ENCODE data around the gene TBC1D9. TPM values are rescaled to one million over a fixed set of nuclear protein-coding genes. Genes with fewer than 3 reads are reported as not detected.

Gene TBC1D9
- total RNA-seq, 1 experiment from 2014 or later = 9.5 TPM

DNA sequence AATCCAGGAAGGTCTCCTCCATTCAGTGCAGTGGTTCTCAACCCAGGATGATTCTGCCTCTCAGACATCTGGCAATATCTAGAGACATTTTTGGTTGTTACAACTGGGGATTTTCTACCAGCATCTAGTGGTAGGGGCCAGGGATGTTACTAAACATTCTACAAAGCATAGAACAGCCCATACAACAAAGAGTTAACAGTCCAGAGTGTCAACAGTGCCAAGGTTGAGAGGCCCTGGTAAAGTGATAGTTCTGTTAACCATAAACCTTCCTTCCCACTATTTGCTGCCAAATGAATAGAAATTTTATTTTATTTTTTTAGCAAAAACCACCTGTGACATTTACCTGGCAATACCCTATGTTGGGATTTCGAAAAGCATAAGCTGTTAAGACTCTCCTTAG is 94.6 kb downstream of the TBC1D9 start:
- H3K4me3 ChIP-seq (replicated peaks in 1 of 2; ENCODE audit: low read depth in 1 of 2, low read length in 2 of 2) = no peak overlapping the region
- no TSS peak for BruUV-seq (replicated peaks)
- POLR2A ChIA-PET = no interaction called here
- DNase-seq (ENCODE audit: low read depth, low spot score) (no peak), ATAC-seq (no peak)
- H3K27ac ChIP-seq (ENCODE audit: low read depth, low read length) = no peak overlapping the region
- H3K36me3 ChIP-seq (ENCODE audit: control insufficient read depth in 1 of 2, insufficient read depth in 2 of 2, low read length in 2 of 2) = no peaks in the 10 kb centered on the region; a peak in 1 of 4 replicates
- H3K9ac ChIP-seq (ENCODE audit: low read length) = no peak overlapping the region
- H3K79me2 ChIP-seq (ENCODE audit: insufficient read depth, low read length) = no peaks in the 10 kb centered on the region
- TF ChIP-seq RAD21 (IDR thresholded peaks at IDR 0.05; ENCODE audit: low read depth) (no peak), YY1 (IDR thresholded peaks at IDR 0.05; ENCODE audit: extremely low read depth, insufficient replicate concordance, low read depth, low read length) (no peak), POLR2A (IDR thresholded peaks at IDR 0.05; ENCODE audit: borderline replicate concordance, extremely low read depth, insufficient read depth, insufficient read length) (no peak), EZH2phosphoT487 (IDR thresholded peaks at IDR 0.05; ENCODE audit: borderline replicate concordance) (no peak), ZNF274 (IDR thresholded peaks at IDR 0.05; ENCODE audit: low read depth, low read length) (no peak)
- RAD21 ChIA-PET (ENCODE audit: low non-redundant PET in 1 of 2, low total read pairs in 2 of 2, uncharacterized antibody in 2 of 2, unreplicated experiment in 2 of 2) = no interaction called here
- no peaks in the 10 kb centered on the region for H3K27me3 ChIP-seq (ENCODE audit: insufficient read depth, low read length)
- H3K4me1 ChIP-seq (ENCODE audit: control insufficient read depth in 1 of 2, insufficient read depth in 2 of 2, low read length in 2 of 2) = no peaks in the 10 kb centered on the region
- H2AFZ ChIP-seq (ENCODE audit: low read depth, low read length, poor library complexity, severe bottlenecking) = no peak overlapping the region
- CTCF ChIA-PET = interaction anchor here (0.8 kb wide), 1 partner anchor 52 kb away, joined by 3 read pairs; no protein-coding TSS in a partner anchor
- H3K4me2 ChIP-seq (ENCODE audit: low read length) = no peak overlapping the region
- H3K9me2 ChIP-seq (ENCODE audit: insufficient read depth) = no peaks in the 10 kb centered on the region
- no peaks in the 10 kb centered on the region for H4K20me1 ChIP-seq (ENCODE audit: insufficient read depth)
- H3K9me3 ChIP-seq (ENCODE audit: control insufficient read depth in 1 of 2, insufficient read depth in 1 of 2, low read depth in 1 of 2, low read length in 2 of 2) = no peaks in the 10 kb centered on the region
- intact Hi-C loops (cut with micrococcal nuclease) = no loop called here

DNA sequence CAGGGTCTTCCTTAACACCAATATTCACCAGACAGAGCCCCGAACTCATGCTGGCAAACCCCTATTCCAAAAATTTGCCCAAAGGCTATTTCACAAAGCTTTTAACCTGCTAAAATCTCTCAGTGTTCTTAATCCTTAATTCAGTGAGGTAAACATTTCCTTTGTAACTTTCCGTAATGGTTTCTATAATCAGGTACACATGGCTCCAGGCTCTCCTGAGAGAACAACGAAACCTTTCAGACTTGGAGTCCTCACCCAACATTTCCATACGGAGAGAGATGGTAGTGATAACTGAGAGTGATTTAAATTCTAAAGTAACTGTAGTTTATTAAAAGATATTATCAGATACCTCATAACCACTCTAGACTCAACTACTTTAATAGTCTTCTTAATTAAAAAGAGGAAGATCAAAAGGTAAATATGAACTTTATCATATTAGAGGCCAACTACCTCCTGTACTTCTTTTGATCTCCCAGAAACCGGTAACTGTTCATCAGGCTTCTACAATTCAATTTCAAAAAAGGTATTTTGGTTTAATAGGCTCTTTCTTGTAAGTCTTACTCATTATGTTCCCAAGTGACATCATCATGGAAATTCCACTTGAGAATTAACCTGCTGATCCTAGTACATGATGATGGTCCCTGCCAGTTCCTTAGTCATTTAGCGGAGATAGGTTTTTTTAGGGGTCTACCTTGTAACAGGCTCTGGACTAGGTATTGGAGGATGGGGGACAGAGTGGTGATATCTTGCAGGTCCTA is 96.1 kb downstream of the TBC1D9 start:
- no peak overlapping the region for H3K4me2 ChIP-seq (ENCODE audit: low read length)
- no peaks in the 10 kb centered on the region for H3K79me2 ChIP-seq (ENCODE audit: insufficient read depth, low read length)
- no peak overlapping the region for H3K27ac ChIP-seq (ENCODE audit: low read depth, low read length)
- no peaks in the 10 kb centered on the region for H3K27me3 ChIP-seq (ENCODE audit: insufficient read depth, low read length)
- BruUV-seq (replicated peaks) = no TSS peak
- ChIA-PET CTCF (no interaction called here), POLR2A (no interaction called here), RAD21 (ENCODE audit: low non-redundant PET in 1 of 2, low total read pairs in 2 of 2, uncharacterized antibody in 2 of 2, unreplicated experiment in 2 of 2) (no interaction called here)
- no peaks in the 10 kb centered on the region for H3K9me2 ChIP-seq (ENCODE audit: insufficient read depth)
- intact Hi-C loops (cut with micrococcal nuclease) = no loop called here
- H4K20me1 ChIP-seq (ENCODE audit: insufficient read depth) = no peaks in the 10 kb centered on the region
- no peak for DNase-seq (ENCODE audit: low read depth, low spot score)
- ATAC-seq = no peak
- H3K9me3 ChIP-seq (ENCODE audit: control insufficient read depth in 1 of 2, insufficient read depth in 1 of 2, low read depth in 1 of 2, low read length in 2 of 2) = no peaks in the 10 kb centered on the region
- no peak overlapping the region for H2AFZ ChIP-seq (ENCODE audit: low read depth, low read length, poor library complexity, severe bottlenecking)
- no peaks in the 10 kb centered on the region for H3K4me1 ChIP-seq (ENCODE audit: control insufficient read depth in 1 of 2, insufficient read depth in 2 of 2, low read length in 2 of 2)
- H3K36me3 ChIP-seq (ENCODE audit: control insufficient read depth in 1 of 2, insufficient read depth in 2 of 2, low read length in 2 of 2) = no peaks in the 10 kb centered on the region; a peak in 1 of 4 replicates
- H3K4me3 ChIP-seq (replicated peaks in 1 of 2; ENCODE audit: low read depth in 1 of 2, low read length in 2 of 2) = no peak overlapping the region
- TF ChIP-seq, protein P1, sequence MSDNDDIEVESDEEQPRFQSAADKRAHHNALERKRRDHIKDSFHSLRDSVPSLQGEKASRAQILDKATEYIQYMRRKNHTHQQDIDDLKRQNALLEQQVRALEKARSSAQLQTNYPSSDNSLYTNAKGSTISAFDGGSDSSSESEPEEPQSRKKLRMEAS (IDR thresholded peaks at IDR 0.05) = no peak
- TF ChIP-seq RAD21 (IDR thresholded peaks at IDR 0.05; ENCODE audit: low read depth) (no peak), ZFX (IDR thresholded peaks at IDR 0.05) (no peak)
- no peak overlapping the region for H3K9ac ChIP-seq (ENCODE audit: low read length)
